Mesothelial cell of epicardium (in vitro differentiated cells): ENCODE measurements around the gene COL4A1. TPM values are rescaled to one million over a fixed set of nuclear protein-coding genes. Genes with fewer than 3 reads are reported as not detected.
A peak's percentile ranks its signal among the peaks of the same experiment; 100 is the strongest.

ENCODE experiments used
- DNase-seq, 2 experiments: peaks; one replicate each; pipeline ENCODE4 v3.0.0; 2021; ENCODE audit warnings: low spot score in 2 of 2; ENCODE audit not compliant: unreplicated experiment in 2 of 2
- H3K27ac Mint-ChIP-seq: 2 replicates; pipeline ENCODE4 v1.8.0; 2021; ENCODE audit warnings: mixed read lengths
- H3K27me3 Mint-ChIP-seq: 2 replicates; pipeline ENCODE4 v1.8.0; 2021; ENCODE audit warnings: low read depth, mixed read lengths
- H3K36me3 Mint-ChIP-seq: 2 replicates; pipeline ENCODE4 v1.8.0; 2021; ENCODE audit warnings: mixed read lengths
- H3K4me1 Mint-ChIP-seq: 2 replicates; pipeline ENCODE4 v1.8.0; 2021; ENCODE audit warnings: mixed read lengths
- H3K4me3 Mint-ChIP-seq: 2 replicates; pipeline ENCODE4 v1.8.0; 2021; ENCODE audit warnings: mild to moderate bottlenecking, moderate library complexity, mixed read lengths
- H3K9me3 Mint-ChIP-seq: 2 replicates; pipeline ENCODE4 v1.8.0; 2021; ENCODE audit warnings: mixed read lengths
- CTCF ChIP-seq: fragments of 200-600 bp; sonication (generic); IDR thresholded peaks from one replicate; pipeline ENCODE4 v1.5.0; 2021; ENCODE audit warnings: antibody characterized with exemption; ENCODE audit not compliant: unreplicated experiment
- total RNA-seq: library from RNA; stranded (reverse); gene quantifications from 3 replicates; pipeline ENCODE4 v1.2.1, GENCODE V29; 2021

COL4A1 gene
- total RNA-seq, 1 donor from 2014 or later: 362 TPM

DNA sequence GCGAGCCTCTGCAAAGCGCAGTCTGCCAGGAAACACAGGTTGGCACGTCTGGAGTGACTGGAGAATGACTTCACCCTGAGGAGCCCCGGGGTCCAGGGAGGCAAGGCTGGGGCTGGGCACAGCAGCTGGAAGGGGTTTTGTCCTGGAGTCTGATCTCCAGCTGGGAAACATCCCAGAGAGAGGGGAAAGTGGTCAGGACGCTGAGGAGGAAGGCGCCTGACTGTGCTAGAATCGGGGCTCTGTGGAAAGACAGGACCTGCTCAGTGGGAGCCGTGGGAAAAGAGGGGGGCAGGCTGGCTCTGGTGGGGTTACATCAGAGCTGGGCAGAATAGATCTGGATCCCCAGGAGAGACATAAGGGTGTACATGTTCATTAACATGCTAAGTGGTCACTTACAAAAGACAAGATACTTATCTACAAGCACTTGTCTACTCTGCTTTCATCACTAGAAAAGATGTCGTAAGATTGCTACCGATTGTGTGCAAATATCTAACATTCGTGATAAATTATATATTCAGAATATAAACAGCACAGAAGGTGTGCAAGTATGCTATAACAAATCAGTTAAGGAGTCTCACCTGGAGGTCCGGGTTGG is 106.6 kb downstream of the COL4A1 start:
- no peak for TF ChIP-seq CTCF
- peak overlapping the region; percentile 44 for H3K27ac Mint-ChIP-seq
- H3K36me3 Mint-ChIP-seq: peaks cover 29% of the 10 kb centered on the region
- no peaks in the 10 kb centered on the region for H3K27me3 Mint-ChIP-seq
- H3K4me1 Mint-ChIP-seq: peaks cover 14% of the 10 kb centered on the region
- no peaks in the 10 kb centered on the region for H3K9me3 Mint-ChIP-seq
- no peak for DNase-seq
- H3K4me3 Mint-ChIP-seq: no peak overlapping the region

- Mint-ChIP-seq H3K27ac (peak overlapping the region; percentile 87), H3K36me3 (peaks cover 32% of the 10 kb centered on the region), H3K27me3 (no peaks in the 10 kb centered on the region), H3K4me1 (peaks cover 14% of the 10 kb centered on the region), H3K9me3 (no peaks in the 10 kb centered on the region), H3K4me3 (no peak overlapping the region)
- no peak for TF ChIP-seq CTCF
- no peak for DNase-seq
Observed at GRCh38 chr13:110199046-110199831, 107.7 kb downstream of the COL4A1 start.

- Mint-ChIP-seq H3K4me1 (peaks cover 17% of the 10 kb centered on the region), H3K36me3 (peaks cover 36% of the 10 kb centered on the region), H3K4me3 (no peak overlapping the region), H3K27ac (peak overlapping the region; percentile 61), H3K9me3 (no peaks in the 10 kb centered on the region), H3K27me3 (no peaks in the 10 kb centered on the region)
- no peak for DNase-seq
- TF ChIP-seq CTCF: no peak
Observed at GRCh38 chr13:110197471-110197870, 109.5 kb downstream of the COL4A1 start.

- Mint-ChIP-seq H3K9me3 (no peaks in the 10 kb centered on the region), H3K27me3 (no peaks in the 10 kb centered on the region), H3K36me3 (peaks cover 36% of the 10 kb centered on the region), H3K4me1 (peaks cover 21% of the 10 kb centered on the region), H3K27ac (peak overlapping the region; percentile 61), H3K4me3 (no peak overlapping the region)
- TF ChIP-seq CTCF: no peak
- no peak for DNase-seq
Observed at GRCh38 chr13:110197026-110197425, 109.9 kb downstream of the COL4A1 start.

DNA sequence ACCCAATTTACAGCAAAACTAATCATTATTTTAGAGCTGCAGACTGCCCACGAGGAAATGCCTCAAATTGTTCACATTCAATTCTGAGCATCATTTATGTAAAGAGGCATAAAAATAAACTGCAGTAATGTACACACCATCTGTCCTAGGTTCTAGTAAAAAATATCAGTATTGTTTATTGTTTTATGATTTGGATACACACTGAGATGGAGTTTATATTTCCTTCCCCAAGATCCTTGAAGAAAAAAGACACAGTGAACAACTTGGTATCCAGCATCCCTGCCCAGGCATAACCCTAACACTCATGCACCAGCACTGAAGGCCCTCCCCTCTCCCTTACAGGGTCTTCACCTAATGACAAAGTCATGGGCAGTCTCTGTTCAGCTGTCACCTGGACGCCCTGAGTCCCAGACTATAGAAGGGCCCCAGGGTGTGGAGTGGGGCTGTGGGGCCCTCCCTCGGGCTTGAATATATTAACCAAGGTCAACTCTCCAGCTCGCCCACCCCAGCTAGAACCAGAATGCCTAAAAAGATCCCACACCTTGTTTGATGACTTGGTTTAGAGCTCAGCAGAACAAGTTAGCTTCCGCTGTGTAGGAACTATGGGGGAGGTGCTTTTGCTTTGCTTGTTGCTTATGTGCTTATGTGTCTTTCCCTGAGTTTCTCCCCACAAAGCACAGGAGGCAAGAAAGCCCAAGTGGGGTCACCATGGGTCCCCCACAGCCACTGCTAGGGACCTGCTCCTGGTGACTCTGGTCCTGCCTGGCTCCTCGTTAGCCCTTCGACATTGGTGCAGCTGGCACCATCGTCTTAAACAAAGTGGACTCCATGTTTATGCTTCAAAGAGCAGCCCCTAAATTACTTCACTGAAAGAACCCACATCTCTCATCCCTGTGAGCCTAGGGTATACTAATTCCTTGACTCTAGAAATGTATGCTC is 111.1 kb downstream of the COL4A1 start:
- no peak for DNase-seq
- Mint-ChIP-seq H3K27me3 (no peaks in the 10 kb centered on the region), H3K36me3 (peaks cover 32% of the 10 kb centered on the region), H3K4me1 (peaks cover 21% of the 10 kb centered on the region), H3K9me3 (no peaks in the 10 kb centered on the region), H3K27ac (no peak overlapping the region), H3K4me3 (no peak overlapping the region)
- TF ChIP-seq CTCF: no peak
